Heart right ventricle (tissue), 16 donors: ENCODE data around the gene RASGEF1C. TPM values are rescaled to one million over a fixed set of nuclear protein-coding genes. Genes with fewer than 3 reads are reported as not detected.

ENCODE experiments used
- ATAC-seq, 8 donors: fragments of 200-7000 bp; cut with Tn5 transposase; one replicate each; pipeline ENCODE4 v1.9.1; 2020; ENCODE audit warnings: mild to moderate bottlenecking in 8 of 8, moderate library complexity in 8 of 8, moderate number of reproducible peaks in 1 of 8
- DNase-seq, 2 donors: peaks; one replicate each; pipeline ENCODE4 v3.0.0-alpha.2; 2020
- H3K27ac ChIP-seq, 10 donors: fragments of 200-600 bp; sonication (generic) in 2 of 10; one replicate each; pipeline versions ENCODE4 v1.5.0 to v1.8.0; 2020 to 2022; ENCODE audit warnings: mild to moderate bottlenecking in 3 of 10
- H3K27me3 ChIP-seq, 7 donors: fragments of 200-600 bp; one replicate each; pipeline ENCODE4 v1.8.0; 2021 to 2022; ENCODE audit warnings: mild to moderate bottlenecking in 2 of 7
- H3K36me3 ChIP-seq, 9 donors: fragments of 200-600 bp; sonication (generic) in 1 of 9; one replicate each; pipeline versions ENCODE4 v1.5.0 to v1.8.0; 2020 to 2022; ENCODE audit warnings: mild to moderate bottlenecking in 2 of 9
- H3K4me1 ChIP-seq, 9 donors: fragments of 200-600 bp; sonication (generic) in 1 of 9; one replicate each; pipeline versions ENCODE4 v1.5.0 to v1.8.0; 2020 to 2022; ENCODE audit warnings: mild to moderate bottlenecking in 4 of 9
- H3K4me3 ChIP-seq, 10 donors: fragments of 200-600 bp; sonication (generic) in 2 of 10; one replicate each; pipeline versions ENCODE4 v1.5.0 to v1.8.0; 2020 to 2022; ENCODE audit warnings: mild to moderate bottlenecking in 7 of 10, moderate library complexity in 2 of 10
- H3K9me3 ChIP-seq, 11 donors: fragments of 200-600 bp in 10 of 11; sonication (generic) in 2 of 11; one replicate each; pipeline versions ENCODE4 v1.5.0 to v1.8.0; 2013 to 2022; ENCODE audit warnings: mild to moderate bottlenecking in 2 of 11, control low read depth in 1 of 11, moderate library complexity in 1 of 11
- CTCF ChIP-seq, 9 donors: fragments of 200-600 bp; sonication (generic) in 2 of 9; IDR thresholded peaks; one replicate each; pipeline versions ENCODE4 v1.5.0 to v1.8.0; 2021 to 2022; ENCODE audit warnings: antibody characterized with exemption in 9 of 9, mild to moderate bottlenecking in 5 of 9, moderate library complexity in 1 of 9
- WGBS, 2 donors: extraction: QIAGEN DNeasy Blood & Tissue Kit; methylation state at CpG; one replicate each; pipeline ENCODE4 v1.1.7; 2013; ENCODE audit warnings: inconsistent platforms in 1 of 2; 5-methylcytosine and 5-hydroxymethylcytosine counted together
- intact Hi-C, 10 donors: fragments of 100-400 bp; cut with DNase I; formaldehyde crosslinking; loops; one replicate each; pipeline versions ENCODE4 v1.11.1 to v1.14.2; 2022
- polyA plus RNA-seq, 2 donors: library from polyadenylated mRNA; stranded (reverse); fragments of 200-250 nt; gene quantifications; one replicate each; pipeline ENCODE4 v1.2.3, GENCODE V29; 2013
- total RNA-seq, 10 donors: library from RNA; stranded (reverse); fragmentation: NEBNext Ultra II Directional in 3 of 10; extraction: Animal tissue kit (Norgen Biotek cat#: 25700) in 3 of 10; gene quantifications; one replicate each; pipeline versions ENCODE4 v1.2.1 to v1.2.4, GENCODE V29; 2021 to 2023
- donor health status: Arrhythmogenic right ventricular cardiomyopathy.
- donor health status: ischemic (EF 13 %, LVEDD 7.1; RV severe dilation, severe dysfunction).
- donor health status: healthy with polysubstance abuse.
- donor health status: DM: no; HTN: yes; CAD: no.
- donor health status: DM: no; HTN: no; CAD: no.
- donor health status: ischemic (EF 25% LVEDD 6.9; RV normal size, moderate dysfunction).
- donor health status: ischemic (EF 25% LVEDD 5.7; RV mildly dilated, moderate dysfunction).
- donor health status: healthy.
- donor health status: DM: yes; HTN: yes; CAD: no.
- donor health status: Ischemic cardiomyopathy.
- donor health status: ischemic (EF 35%, LVEDD 5.7; RV mildly dilated, moderate dysfunction).
- donor health status: nonischemic (EF 11% LVEDD 7.7; RV severe dilation, severe dysfunction).
- donor health status: DM: yes; HTN: yes; CAD: no.
- donor health status: PGD.
- donor health status: ischemic (EF 29% LVEDD 5.4; RV normal size, mild dysfunction).
- donor health status: nonischemic (EF 23%, LVEDD 6.1; RV moderate dilation, normal function).

Gene RASGEF1C
- total and polyA plus RNA-seq, 12 donors, result 0.17 to 0.59 (median 0.26) TPM; not detected in 6

GRCh38 chr5:180060192-180060591, 148.8 kb downstream of the RASGEF1C start:
- 97 to 98% methylated on average over 7 of the region's 7 CpGs for WGBS, 2 donors
- intact Hi-C loops, result no loop called here

GRCh38 chr5:180059326-180059725, 149.7 kb downstream of the RASGEF1C start:
- no peaks in the 10 kb centered on the region for H3K27me3 ChIP-seq
- H3K4me3 ChIP-seq, result no peak overlapping the region
- intact Hi-C loops, result no loop called here
- no peaks in the 10 kb centered on the region for H3K9me3 ChIP-seq
- no peak for ATAC-seq
- DNase-seq, result no peak
- 85 to 86% methylated on average over 6 of the region's 6 CpGs for WGBS, 2 donors
- peaks cover 0 to 19% (median 0%) of the 10 kb centered on the region in 9 donors for H3K4me1 ChIP-seq
- TF ChIP-seq CTCF (IDR thresholded peaks at IDR 0.05), result no peak
- no peaks in the 10 kb centered on the region for H3K36me3 ChIP-seq
- H3K27ac ChIP-seq, result no peak overlapping the region

More at GRCh38 chr5:180060192-180060591, 148.8 kb downstream of the RASGEF1C start:
- Histone ChIP-seq H3K9me3 (no peaks in the 10 kb centered on the region), H3K4me1 (peaks cover 0 to 19% (median 0%) of the 10 kb centered on the region in 9 donors), H3K36me3 (no peaks in the 10 kb centered on the region), H3K4me3 (no peak overlapping the region), H3K27me3 (no peaks in the 10 kb centered on the region), H3K27ac (no peak overlapping the region)
- TF ChIP-seq CTCF (IDR thresholded peaks at IDR 0.05), result no peak
- ATAC-seq (no peak), DNase-seq (no peak)

- DNase-seq (no peak), ATAC-seq (no peak)
- no peaks in the 10 kb centered on the region for H3K36me3 ChIP-seq
- no peak for TF ChIP-seq CTCF (IDR thresholded peaks at IDR 0.05)
- intact Hi-C loops, result no loop called here
- H3K4me1 ChIP-seq, result peaks cover 0 to 19% (median 2%) of the 10 kb centered on the region in 9 donors
- no peaks in the 10 kb centered on the region for H3K27me3 ChIP-seq
- WGBS, 2 donors, result 97 to 98% methylated on average over 1 of the region's 1 CpG
- no peak overlapping the region for H3K27ac ChIP-seq
- no peak overlapping the region for H3K4me3 ChIP-seq
- no peaks in the 10 kb centered on the region for H3K9me3 ChIP-seq
Observed at GRCh38 chr5:180056153-180056552, 152.9 kb downstream of the RASGEF1C start.

GRCh38 chr5:180054226-180054625, 154.8 kb downstream of the RASGEF1C start:
- no peak overlapping the region for H3K27ac ChIP-seq
- H3K36me3 ChIP-seq, result no peaks in the 10 kb centered on the region
- no peak overlapping the region for H3K4me3 ChIP-seq
- TF ChIP-seq CTCF (IDR thresholded peaks at IDR 0.05), result no peak
- H3K9me3 ChIP-seq, result no peaks in the 10 kb centered on the region
- WGBS, 2 donors, result 76 to 82% methylated on average over 6 of the region's 6 CpGs
- ATAC-seq, result no peak
- H3K27me3 ChIP-seq, result no peaks in the 10 kb centered on the region
- DNase-seq, result no peak
- H3K4me1 ChIP-seq, result peaks cover 0 to 31% (median 16%) of the 10 kb centered on the region in 9 donors
- intact Hi-C loops, result no loop called here
